Fibroblast of mammary gland (primary cell): Measurements from ENCODE around the gene SMCO1.
"Not testable (repeated sequence)": the region's sequence is repeated elsewhere in the genome, so short reads cannot be mapped to it uniquely, and the experiment has no call there.

Experiments
- DNase-seq: peaks from one replicate; pipeline ENCODE4 v3.0.0-alpha.2; 2010; ENCODE audit warnings: low read depth
- H3K4me3 ChIP-seq: 2 replicates; pipeline ENCODE4 v1.5.1; 2011; ENCODE audit warnings: low read depth, mild to moderate bottlenecking, low read length, moderate library complexity; ENCODE audit not compliant: control insufficient read depth
- TF ChIP-seq, protein P1 (sequence below): conservative IDR thresholded peaks from 2 replicates; pipeline ENCODE4 v1.5.1; 2011; ENCODE audit warnings: low read depth, low read length, inconsistent platforms; ENCODE audit not compliant: control insufficient read depth, insufficient read depth

The SMCO1 gene

DNA sequence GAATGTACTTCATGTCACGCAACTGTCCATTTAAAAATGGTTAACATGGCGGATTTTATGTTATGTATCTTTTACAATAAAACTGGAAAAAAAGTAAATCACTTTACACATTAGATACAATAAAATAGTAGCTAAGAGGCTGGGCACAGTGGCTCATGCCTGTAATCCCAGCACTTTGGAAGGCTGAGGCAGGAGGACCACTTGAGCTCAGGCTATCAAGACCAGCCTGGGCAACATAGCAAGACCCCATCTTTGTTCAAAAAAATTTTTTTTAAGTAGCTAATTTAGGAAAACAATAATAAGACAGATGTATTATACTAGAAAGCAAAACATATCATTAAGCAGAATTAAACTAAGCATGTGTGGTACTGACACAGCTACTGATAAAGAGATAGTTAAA lies 23.1 kb downstream of the SMCO1 start:
- no peak overlapping the region for H3K4me3 ChIP-seq
- TF ChIP-seq, protein P1, sequence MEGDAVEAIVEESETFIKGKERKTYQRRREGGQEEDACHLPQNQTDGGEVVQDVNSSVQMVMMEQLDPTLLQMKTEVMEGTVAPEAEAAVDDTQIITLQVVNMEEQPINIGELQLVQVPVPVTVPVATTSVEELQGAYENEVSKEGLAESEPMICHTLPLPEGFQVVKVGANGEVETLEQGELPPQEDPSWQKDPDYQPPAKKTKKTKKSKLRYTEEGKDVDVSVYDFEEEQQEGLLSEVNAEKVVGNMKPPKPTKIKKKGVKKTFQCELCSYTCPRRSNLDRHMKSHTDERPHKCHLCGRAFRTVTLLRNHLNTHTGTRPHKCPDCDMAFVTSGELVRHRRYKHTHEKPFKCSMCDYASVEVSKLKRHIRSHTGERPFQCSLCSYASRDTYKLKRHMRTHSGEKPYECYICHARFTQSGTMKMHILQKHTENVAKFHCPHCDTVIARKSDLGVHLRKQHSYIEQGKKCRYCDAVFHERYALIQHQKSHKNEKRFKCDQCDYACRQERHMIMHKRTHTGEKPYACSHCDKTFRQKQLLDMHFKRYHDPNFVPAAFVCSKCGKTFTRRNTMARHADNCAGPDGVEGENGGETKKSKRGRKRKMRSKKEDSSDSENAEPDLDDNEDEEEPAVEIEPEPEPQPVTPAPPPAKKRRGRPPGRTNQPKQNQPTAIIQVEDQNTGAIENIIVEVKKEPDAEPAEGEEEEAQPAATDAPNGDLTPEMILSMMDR: no peak
- DNase-seq: no peak

- DNase-seq: no peak
- H3K4me3 ChIP-seq: no peak overlapping the region
- TF ChIP-seq, protein P1: no peak
Observed at GRCh38 chr3:196489747-196490146, 25.4 kb downstream of the SMCO1 start.

GRCh38 chr3:196486263-196486662 lies 28.9 kb downstream of the SMCO1 start:
- DNase-seq: peak; percentile 8
- H3K4me3 ChIP-seq: no peak overlapping the region
- TF ChIP-seq, protein P1: peak; percentile 21

- no peak overlapping the region for H3K4me3 ChIP-seq
- DNase-seq: no peak
- TF ChIP-seq, protein P1: no peak
Observed at GRCh38 chr3:196477678-196478077, 37.5 kb downstream of the SMCO1 start.

DNA sequence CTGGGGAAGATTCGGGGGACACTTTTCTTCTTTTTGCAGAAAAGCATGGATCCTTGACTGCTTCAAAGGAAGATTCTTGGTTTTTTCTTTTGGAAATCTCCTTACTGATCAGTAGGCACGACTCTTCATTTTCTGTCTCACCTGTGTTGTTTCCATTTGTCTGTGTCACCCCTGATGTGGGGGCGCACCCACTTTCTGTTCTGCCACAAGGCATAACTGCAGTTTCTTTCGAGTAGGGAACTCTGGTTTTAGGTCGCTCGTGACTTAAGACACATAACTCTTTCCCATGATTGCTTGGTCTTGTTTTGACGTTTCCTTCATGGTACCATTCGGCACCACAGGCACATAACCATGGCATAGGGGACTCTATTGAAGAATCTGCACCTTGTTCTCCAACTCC lies 42.9 kb downstream of the SMCO1 start:
- H3K4me3 ChIP-seq: no peak overlapping the region
- DNase-seq: no peak
- TF ChIP-seq, protein P1: no peak

DNA sequence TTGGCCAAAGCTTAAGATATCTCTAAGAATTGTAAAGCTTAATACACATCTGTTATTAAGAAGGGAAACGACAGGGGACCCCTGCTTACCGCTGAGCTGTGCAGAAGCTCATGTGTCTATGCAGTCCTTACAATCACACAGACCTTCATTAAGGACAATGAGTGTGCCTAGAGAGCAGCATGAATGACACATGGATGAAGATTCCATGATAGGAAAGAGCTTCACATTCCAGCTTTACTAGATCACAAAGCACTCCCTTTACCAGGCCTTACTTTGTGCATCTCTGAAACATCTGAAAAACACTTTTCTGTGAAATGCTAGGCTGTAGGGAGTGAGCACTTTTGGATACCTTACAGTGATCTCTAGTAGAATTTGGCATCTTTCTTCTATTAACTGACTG lies 43.6 kb downstream of the SMCO1 start:
- peak; percentile 15 for DNase-seq
- TF ChIP-seq, protein P1: no peak
- H3K4me3 ChIP-seq: no peak overlapping the region

DNA sequence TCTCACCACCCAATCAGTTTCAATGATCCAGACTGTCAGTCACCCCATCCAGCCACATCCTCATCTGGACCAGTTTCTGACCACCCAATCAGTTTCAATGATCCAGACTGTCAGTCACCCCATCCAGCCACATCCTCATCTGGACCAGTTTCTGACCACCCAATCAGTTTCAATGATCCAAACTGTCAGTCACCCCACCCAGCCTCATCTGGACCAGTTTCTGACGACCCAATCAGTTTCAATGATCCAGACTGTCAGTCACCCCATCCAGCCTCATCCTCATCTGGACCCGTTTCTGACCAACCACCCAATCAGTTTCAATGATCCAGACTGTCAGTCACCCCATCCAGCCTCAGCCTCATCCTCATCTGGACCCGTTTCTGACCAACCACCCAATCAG lies 45.0 kb downstream of the SMCO1 start:
- DNase-seq, H3K4me3 ChIP-seq: not testable (repeated sequence)
